Right forelimb (tissue), 1 donor: Measurements from ENCODE around the gene CFAP100.

Experiments used
- DNase-seq: peaks from one replicate; pipeline ENCODE4 v3.0.0-alpha.2; 2018

CFAP100 gene

GRCh38 chr3:126377211-126377610 is 17.5 kb upstream of the CFAP100 start:
- no peak for DNase-seq

- no peak for DNase-seq
Observed at GRCh38 chr3:126378341-126378751, 16.4 kb upstream of the CFAP100 start.

DNA sequence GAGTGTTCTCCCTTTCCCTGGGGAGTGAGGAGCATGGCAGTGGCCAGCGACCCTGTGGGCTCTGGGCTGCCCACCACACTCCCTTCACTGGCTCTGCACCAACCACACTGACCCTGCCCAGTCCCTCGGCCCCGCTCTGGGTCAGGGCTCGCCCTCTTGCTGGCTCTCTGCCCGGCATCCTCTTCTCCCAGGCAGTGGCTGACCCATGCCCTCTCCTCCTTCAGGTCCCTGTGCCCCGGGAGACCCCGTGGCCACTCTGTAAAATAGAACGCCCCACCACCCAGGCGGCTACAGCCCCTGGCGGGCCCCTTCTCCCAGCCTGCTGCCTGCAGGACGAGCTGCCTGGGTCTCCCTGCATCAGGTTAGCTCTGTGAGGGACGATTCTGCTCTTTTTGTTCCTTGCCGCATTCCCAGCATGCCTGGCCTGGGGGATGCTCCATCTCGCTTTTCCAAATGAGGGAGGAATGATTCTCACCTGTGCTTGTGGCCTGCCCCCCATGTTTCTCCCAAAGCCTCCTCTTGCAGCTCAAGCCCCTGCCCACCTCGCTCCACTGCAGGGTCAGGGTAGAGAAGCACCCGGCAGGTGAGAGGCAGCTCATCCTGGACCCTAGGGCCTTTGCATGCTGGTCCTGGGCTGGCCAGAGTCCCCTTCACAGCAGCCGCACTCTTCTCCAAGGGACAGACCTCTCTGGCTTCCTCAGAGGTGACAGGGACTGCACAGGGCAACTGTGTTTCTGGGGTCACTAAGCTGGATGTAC is 14.5 kb upstream of the CFAP100 start:
- no peak for DNase-seq

DNA sequence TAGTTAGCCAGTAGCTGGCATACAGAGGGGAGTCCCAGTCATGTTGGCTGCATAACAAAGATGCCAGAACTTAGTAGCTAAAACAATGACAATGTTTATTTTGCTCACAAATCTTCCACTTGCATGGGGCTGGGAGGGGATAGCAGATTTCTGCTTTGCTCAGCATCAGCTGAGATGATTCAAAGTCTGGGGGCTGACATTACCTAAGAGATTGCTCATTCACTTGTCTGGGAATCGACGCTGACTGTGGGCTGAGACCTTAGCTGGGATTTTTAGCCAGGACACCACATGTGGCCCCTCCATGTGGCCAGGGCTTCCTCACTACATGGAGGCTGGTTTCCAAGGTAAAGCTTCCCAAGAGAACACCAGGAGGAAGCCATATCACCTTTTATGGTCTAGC is 12.7 kb upstream of the CFAP100 start:
- DNase-seq: no peak

GRCh38 chr3:126389112-126389793 is 5.5 kb upstream of the CFAP100 start:
- peak; percentile 86 for DNase-seq

GRCh38 chr3:126389794-126390146 is 4.9 kb upstream of the CFAP100 start:
- DNase-seq: no peak

DNA sequence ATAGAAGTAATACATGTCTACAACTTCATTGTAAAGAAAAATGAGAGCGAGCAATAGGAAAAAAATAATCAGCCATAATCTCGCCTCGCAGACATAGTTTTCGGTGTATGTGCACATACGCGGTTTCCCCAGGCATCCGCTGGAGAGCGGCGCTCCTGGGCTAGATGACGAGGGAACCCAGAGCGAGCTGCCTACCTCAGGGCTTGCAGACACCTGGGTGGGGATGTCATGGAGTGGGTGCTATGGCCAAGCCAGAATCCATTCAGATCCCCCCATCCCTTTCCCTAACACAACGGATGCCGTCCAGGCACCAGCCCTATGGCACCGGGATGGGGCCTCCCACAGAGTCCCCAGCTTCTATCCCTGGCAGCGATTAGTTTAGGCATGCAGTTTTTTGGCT is 4.5 kb upstream of the CFAP100 start:
- no peak for DNase-seq

GRCh38 chr3:126390751-126391150 is 4.0 kb upstream of the CFAP100 start:
- no peak for DNase-seq

DNA sequence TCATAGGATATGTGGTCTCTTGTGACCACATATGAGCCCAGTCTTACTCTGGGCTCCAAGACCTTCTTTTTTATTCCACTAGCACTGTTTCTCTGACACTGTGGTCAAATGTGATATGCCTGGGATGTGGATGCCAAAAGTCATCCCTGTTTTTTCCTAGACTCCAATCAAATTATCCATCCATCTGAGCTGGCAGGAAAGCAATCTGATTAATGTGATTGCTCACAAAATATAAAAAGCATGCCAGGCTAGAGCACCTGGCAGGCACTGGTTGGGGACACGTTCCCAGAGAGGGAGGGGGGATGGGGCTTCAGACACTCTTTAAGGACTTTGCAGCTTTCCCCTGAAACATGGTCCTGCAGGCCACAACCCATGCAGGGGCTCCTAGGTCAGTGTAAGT is 3.1 kb upstream of the CFAP100 start:
- DNase-seq: no peak

DNA sequence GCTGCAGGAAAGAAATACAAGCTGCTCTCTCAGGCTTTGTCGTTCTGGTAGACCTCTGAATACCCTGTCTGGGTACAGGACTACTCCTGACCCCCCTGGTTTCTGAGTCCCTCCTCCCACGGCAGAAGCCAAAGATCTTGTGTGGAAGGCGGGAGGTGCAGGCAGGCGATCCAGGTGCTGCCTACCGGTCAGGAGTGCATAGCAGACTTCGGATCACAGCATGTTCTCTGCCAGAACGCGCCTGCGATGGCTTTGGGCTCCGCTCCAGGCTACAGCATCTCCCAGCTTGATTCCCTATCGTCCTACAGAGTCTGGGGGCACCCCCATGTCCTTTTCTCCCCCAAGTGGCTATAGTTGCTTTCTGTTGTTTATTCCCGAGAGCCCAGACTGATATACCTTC is 2.5 kb upstream of the CFAP100 start:
- DNase-seq: no peak

DNA sequence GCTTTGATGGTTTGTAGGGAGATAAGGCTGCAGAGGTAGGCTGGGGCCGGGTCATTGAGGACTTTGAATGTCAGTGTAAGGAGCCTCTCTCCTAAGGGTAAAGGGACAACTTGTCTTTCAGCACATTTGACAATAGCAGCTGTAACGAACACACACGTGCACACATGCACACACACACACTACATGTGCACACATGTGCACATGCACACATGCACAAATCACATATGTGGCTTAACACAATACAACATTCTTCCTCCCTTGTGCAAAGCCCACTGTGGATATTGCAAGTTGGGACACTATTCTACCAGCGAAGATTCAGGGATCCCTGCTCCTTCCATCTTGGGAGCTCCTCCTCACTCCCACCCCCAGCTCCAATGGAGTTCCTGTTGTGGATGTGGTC is 1.1 kb upstream of the CFAP100 start:
- no peak for DNase-seq

DNA sequence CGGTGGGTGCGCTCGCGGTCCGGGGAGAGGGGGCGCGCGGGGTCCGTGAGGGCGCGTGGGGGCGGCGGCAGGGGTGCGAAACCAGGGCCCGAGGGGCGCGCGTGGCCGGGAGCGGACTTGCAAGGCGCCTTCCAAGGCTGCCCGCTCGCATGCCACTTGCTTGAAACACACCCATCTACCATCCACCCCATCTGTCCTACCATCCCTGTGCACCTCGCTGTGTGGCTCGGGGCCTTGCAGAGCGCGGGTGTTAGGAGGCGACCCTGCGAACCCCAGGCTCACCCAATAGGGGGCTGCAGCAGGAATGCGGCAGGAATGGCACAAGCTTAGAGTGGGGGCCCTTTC is 240 bp downstream of the CFAP100 start:
- DNase-seq: no peak

DNA sequence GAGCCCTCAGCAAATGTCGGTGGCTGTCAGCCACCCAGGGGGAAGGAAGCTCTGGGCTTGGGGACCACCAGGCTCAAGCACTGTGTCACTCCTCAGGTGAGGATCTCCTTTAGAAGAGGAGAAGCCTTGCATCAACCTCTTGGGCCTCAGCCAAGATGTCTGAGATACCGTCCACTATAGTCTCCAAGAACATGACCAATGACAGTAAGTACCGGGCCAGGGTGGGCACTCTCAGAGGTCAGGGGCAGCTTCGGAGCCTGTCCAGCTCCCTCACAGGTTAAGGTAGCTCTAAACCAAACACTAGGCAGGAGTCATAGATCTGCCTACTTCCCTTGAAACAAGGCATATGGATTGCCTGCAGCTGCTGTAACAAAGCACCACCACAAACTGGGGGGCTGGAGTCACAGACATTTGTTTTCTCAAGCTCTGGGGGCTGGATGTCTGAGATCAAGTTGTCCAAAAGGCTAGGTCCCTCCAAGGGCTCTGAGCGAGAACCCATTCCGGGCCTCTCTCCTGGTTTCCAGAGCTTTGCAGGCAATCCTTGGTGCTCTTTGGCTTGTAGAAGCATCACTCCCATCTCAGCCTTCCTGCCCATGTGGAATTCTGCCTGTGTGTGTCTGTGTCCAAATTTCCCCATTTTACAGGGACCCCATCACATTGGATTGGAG is 1.3 kb downstream of the CFAP100 start:
- DNase-seq: no peak

- no peak for DNase-seq
Observed at GRCh38 chr3:126396536-126396935, 1.8 kb downstream of the CFAP100 start.

DNA sequence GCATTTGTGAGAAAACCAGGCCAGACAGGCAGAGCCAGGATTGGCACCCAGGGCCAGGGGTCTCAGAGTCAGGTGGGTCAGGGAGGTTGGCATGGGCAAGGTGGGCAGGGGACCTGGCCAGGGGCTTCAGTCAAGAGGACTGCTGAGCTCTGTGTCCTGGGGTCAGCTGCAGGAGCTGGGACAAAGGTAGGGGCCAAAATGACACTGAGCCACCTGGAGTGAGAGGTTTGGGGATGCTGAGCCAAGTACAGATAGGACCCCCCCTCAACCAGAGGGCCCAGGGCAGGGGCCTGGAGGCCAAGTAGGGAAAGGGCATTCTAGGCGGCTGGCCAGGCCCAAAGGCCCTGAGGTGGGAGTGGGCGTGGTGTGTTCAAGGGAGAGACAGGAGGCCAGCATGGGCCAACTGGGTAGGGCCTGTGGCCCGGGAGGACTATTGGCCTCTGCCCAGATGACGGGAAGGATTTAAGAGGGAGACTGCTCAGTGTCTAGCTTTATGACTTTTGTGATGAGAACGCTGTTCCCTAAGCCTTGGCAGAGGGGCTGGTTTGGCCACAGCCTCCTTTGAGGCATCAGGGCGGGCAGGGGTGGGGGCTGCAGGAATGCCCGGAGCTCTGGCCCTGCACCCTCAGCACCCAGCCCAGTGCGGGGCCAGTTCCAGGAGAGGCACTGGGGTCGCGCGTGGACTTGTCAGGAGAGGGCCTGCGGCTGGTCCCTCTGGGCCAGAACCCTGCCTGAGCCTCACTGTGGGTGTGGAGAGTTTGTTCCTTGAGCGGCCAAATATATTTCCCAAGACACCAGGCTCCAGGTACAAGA is 3.1 kb downstream of the CFAP100 start:
- DNase-seq: no peak

DNA sequence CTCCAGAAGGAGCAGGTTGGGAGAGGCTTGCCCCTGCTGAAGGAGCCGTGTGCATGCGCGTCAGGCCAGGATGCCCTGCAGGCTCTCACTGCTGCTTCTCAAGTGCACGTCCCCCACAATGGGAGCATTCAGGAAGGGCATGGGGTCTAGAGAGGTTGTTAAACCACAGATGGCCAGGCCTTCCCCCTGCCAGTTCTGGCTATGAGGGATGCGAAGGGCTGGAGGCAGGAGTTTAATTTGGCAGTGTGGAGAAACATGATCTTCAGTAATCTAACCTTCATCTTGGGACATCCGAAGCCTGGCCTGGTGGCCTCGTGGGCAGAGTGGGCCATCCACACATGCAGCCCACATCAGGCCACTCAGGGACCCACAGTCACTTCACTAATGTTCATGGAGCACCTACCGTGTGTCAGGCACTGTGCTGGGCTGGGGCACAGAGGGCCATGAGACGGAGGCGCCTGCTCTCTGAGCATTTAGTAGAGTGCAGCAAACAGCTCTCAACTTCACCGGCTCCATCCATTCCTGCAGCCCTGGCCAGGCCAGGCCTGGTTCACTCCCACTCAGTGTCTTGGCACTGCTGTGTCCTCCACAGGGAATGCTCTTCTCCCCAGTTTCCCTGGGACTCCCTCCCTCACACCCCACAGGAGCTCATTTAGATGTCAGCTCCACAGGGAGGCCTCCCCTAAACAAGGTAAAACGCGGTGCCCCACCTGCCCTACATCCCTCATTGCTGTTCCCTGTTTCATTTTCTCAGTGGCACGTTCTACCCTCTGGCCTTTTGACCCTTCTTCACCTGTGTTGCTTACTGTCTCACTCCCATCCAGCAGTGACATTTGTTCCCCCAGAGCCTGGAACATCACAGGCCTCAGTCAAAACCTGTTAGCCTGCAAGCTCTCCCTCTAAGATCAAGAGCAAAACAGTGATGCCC is 4.0 kb downstream of the CFAP100 start:
- no peak for DNase-seq

DNA sequence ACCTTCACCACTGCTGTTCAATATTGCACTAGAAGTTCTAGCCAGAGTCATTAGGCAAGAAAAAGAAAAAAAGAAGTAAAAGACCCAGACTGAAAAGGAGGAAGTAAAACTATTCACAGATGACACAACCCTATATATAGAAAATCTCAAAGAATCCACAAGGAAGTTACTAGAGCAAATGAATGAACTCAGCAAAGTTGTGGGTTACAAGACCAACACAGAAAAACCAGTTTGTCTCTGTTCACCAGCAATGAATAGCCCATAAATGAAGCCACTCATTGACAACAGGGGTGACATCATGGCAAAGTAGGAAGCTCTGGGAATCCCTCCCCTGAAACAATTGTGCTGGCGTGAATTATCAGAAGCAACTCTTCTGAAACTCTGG is 4.6 kb downstream of the CFAP100 start:
- no peak for DNase-seq

DNA sequence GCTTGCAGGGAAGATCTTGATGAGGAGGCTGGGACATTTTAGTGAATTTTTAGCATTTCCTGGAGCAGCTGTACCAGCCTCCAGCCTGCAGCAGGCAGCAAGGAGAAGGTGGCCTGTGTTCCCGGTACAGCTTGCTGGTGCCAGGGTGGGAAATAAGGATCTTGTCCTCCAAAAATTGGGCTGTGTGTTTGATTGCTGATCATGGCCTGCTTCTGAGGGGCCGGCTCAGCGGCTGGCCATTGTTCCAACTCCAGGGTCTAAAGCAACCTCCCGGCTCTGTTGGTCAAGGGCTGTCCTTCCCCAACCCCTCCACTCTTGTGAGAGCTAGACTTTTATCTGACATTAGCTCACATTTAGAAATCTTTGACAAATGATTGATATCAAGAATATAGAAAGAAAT is 5.0 kb downstream of the CFAP100 start:
- no peak for DNase-seq

DNA sequence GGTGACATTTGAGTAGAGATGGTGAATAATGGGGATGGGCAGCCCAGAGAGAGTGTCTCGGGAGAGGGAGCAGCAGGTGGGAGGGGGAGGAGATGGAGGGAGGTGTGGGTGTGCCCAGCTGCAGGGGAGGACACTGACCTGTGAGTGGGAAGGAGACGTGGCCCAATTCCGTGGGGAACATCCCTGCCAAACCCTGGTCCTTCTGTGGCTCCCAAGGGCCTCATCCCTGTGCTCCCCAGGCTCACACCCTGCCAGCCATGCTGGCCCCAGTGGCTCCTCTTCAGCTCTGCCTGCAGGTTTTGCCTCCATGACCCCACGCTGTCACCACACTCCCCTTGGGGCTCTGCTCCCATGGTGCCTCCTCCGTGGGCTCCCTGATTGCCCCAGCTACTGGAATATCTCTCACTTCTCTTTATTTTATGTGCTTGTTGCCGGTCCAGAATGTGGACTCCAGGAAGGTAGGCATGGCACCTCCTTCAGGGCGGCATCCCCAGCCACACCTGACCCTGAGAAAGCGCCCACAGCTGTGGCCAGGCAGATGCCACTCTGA is 7.0 kb downstream of the CFAP100 start:
- no peak for DNase-seq

- no peak for DNase-seq
Observed at GRCh38 chr3:126402178-126402577, 7.5 kb downstream of the CFAP100 start.

GRCh38 chr3:126402666-126403302 is 8.1 kb downstream of the CFAP100 start:
- no peak for DNase-seq
